ENCODE data around the gene TEX30. TPM values are rescaled to one million over a fixed set of nuclear protein-coding genes. Genes with fewer than 3 reads are reported as not detected.
"Not testable (repeated sequence)": the region's sequence is repeated elsewhere in the genome, so short reads cannot be mapped to it uniquely, and the experiment has no call there.

TEX30 gene
- total RNA-seq (ENCODE audit: insufficient read depth, low replicate concordance): 10.1 TPM

DNA sequence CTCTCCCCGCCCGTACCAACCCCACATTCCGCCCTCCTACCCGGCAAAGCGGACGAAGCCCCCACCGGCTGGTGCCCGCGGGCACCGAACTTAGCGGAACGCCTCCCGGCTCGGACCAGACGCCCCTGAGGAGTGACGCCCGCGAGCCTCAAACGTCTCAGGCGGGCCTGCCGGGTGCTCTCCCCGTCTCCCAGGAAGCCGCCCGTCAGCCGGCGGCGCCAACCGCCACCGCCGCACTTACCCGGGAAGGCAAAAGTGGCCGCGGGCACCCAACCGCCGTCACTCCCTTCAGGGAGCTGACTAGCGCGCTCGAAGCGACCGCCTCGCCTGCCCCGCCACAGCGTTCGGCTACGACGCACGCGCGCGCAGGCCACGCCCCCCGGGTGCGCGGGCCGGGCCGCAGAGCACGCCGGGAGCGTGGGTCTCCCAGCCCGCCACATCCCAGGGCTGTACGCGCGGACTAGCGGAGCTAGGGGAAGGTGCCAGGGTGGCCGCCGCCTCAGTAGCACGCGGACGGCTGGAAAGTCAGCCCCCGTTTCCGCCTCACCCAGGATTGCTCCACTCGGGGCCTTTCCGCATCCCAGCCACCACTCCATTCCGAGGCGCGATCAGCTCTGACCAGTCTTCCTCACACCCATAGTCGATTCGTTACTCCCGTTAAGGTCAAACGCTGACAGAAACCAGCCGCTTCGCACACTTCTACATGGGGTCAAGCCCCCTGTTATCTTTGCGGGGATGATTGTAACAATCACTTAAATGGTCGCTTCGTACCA lies at the start of gene TEX30:
Gene TEX30, minus strand, starts transcription at position 346 of the 773 bp plus-strand sequence. CDS start 3,760 bp downstream, outside the sequence.
- peak; percentile 89 for DNase-seq (ENCODE audit: low spot score)

DNA sequence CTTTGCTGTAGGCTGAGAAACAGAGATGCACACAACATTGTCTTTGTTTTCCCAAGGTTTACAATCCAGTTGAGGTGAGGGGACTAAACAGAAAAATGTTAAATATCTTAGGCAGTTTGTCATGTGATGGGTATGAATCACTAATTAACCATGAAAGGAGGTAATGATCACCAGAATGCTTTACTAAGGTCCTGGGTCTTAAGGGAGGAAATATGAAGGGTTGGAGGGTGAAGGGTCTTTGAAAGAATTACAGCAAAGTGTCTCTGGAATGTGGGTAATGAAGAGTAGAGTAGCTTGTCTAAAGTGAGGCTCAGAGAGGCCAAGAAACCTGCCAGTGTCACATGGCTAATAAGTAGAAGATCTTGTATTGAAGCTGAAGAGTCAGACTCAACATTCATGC lies 44.3 kb upstream of the TEX30 start:
- no peak for DNase-seq (ENCODE audit: low spot score)

GRCh38 chr13:102817241-102817640 lies 43.7 kb upstream of the TEX30 start:
- DNase-seq (ENCODE audit: low spot score): no peak

GRCh38 chr13:102816708-102817107 lies 43.1 kb upstream of the TEX30 start:
- no peak for DNase-seq (ENCODE audit: low spot score)

- DNase-seq (ENCODE audit: low spot score): no peak
These were observed 42.2 kb upstream of the TEX30 start for GRCh38 chr13:102815788-102816187.

GRCh38 chr13:102814793-102815192 lies 41.2 kb upstream of the TEX30 start:
- no peak for DNase-seq (ENCODE audit: low spot score)

GRCh38 chr13:102814025-102814607 lies 40.5 kb upstream of the TEX30 start:
- DNase-seq (ENCODE audit: low spot score): no peak

DNA sequence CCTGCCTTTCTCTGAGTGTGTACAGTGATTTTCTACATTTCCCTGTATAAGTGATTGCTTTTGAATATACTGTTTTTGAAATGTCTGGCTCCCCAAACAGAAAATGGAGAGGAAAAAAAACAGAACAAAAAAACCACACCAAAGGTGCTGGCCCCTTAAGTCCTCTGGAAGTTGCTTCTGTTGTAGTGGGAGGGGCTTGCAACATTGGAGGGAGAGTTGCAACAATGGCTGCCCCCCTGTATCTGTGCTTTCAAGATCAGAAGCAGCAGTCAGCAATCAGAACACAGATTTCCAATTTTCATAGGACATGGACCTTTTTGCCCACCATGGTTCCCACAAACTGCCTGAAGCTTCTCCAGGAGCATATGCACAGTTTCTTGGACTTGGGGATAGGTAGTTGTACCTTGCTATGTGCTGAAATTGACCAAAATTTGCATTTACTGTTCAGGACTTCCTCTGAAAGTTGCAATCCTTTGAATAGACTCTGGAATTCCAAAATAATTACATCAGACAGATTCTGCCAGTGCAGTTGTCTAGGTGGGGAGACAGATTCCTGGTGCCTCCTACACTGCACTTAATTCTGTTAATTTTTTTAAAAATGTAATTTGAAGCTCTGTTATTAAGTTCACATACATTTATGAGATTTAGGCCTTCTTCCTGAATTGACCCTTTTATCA lies 39.2 kb upstream of the TEX30 start:
- no peak for DNase-seq (ENCODE audit: low spot score)

DNA sequence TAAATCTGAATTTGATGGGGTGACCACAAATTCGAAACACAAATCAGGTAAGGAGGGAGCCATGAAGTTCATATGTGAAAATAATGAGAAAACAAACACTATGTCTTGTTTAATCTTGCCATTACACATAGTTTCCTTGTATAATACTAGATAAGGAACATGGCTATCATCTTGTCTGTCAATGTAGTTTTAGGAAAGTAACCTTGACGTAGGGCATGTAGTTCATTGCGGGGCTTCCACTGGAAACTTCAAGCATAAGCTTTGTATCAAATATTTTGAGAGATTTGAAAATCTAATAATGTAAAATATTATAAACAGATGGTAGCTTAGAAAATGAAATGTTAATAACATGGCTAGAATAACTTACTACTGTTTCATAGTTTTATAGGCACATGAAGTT lies 34.1 kb upstream of the TEX30 start:
- DNase-seq (ENCODE audit: low spot score): no peak

DNA sequence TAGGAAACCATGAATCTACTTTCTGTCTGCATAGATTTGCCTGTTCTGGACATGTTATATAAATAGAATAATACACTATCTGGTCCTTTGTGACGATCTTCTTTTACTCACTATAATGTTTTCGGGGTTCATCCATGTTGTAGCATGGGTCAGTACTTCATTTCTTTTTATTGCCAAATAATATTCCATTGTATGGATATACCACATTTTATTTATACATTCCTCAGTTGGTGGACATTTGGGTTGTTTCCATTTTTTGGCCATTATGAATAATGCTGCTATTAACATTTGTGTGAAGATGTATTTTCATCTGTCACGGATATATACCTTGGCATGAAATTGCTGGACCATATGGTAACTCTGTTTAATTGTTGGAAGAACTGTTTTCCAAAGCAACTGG lies 32.1 kb upstream of the TEX30 start:
- DNase-seq (ENCODE audit: low spot score): no peak

DNA sequence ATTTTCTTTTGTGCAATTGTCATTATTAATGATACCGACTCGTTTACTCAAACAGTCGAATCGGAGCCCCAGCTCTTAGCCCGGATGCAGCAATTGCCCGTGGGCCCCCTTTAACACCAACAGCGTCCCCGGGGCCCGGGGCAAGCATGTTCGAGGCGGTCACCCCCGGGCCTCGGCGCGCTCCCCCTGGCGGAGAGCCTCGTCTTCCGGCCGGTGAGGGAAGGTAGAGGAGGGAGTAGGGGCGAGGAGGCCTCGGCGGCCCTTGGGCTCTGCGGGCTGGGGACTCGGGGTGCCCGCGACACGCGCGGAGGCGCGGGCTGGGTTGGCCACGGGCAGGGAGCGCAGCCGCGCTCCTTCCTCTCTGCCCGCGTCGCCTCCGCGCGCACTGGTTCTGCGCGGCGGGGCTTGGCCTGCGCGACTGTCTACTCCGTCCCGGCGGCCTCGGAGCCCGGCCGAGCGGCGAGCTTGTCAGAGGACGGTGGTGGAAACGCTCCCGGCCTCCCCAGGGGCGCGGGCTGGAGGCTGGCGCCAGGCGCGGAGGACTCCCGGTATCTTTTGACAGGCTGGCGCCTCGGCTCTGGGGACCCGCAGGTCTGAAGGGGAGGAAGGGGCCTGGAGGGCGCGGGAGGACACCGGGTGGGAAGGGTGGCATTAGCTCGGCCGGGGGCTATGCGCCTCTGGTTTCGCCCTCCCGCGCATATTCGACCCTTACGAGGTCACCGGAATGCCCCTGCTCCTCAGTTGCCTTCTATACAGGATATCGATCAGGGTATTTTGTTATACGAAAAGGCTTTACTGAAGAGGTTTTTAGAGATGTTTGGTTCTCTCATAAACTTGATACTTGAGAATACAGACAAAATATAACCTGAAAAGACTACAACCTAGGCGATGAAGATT lies 26.8 kb upstream of the TEX30 start:
- DNase-seq (ENCODE audit: low spot score): peak; percentile 87

- DNase-seq (ENCODE audit: low spot score): peak; percentile 5
These were observed 26.0 kb upstream of the TEX30 start for GRCh38 chr13:102799426-102800144.

DNA sequence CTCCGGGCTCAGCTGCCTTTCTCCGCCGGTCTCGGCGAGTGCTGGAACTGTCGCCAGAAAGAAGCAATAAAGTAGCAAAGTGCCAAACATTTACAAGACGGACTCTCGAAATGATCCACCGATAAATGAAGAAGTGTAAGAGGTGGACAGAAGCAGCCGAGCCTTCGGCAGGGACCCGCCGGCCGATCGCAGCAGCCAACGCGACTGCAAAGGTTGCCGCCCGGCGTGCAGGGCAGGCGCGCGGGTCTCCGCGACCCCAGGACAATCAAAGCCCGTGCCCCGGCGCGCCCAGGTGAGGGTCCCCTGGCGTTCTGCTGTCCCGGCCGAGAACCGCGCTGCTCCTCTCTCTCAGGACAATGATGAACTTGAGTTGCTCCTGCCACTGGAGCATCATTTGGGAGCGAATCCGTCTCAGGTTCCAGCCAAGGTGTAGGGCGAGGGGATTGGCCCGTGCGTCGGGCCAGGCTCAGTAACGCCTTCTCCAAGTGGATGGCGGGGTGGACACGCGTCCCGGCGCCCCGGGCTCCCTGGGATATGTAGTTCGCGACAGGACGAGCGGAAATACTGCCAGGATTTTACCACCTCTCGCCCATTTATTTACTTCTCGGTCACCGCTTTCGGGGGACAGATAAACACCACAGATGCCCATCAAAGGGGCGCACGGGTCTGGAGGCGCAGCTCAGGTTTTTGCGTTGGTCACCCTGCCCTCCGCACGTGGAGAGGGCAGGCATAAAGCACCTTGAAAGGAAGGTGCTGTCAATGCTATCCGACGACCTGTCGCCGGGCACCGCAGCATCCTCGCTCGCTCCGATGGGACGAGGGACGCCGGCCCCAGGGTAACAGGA lies 25.2 kb upstream of the TEX30 start, which contains the start of the genes BIVM and POGLUT2:
Gene BIVM, plus strand, starts transcription at position 539 of the 845 bp plus-strand sequence. CDS start 8,149 bp downstream, outside the sequence.
Gene POGLUT2, minus strand, starts transcription at position 396 of the 845 bp plus-strand sequence. Its CDS starts 306 bp downstream, at position 90.
- peak; percentile 94 for DNase-seq (ENCODE audit: low spot score)

DNA sequence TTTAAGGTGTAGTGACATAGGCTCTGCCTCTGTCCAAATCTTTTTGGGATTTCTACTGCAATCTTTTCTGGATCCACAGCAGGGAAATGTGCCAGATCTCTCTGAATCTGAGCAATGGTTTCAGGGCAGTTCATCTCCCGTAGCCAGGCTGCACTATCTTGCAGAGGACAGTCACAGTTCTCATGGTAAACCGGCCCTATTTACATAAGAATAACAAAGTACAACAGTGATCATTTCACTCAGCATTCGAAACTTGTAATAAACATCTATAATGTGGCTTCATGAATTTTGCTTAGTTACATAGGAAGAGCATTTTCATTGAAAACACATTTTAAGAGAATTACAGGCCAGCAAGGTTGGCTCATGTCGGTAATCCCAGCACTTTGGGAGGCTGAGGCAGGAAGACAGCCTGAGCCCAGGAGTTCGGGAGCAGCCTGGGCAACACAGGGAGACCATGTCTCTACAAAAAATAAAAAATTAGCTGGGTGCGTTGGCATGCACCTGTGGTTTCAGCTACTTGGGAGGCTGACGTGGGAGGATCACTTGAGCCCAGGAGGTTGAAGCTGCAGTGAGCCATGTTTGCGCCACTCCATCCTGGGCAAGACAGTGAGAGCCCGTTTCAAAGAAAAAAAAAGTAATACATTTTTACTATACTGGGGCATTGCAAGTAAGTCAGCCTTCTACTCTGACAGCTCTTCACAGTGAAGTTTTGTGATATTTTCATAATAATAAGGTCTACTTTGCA lies 20.2 kb upstream of the TEX30 start:
- DNase-seq (ENCODE audit: low spot score): no peak

DNA sequence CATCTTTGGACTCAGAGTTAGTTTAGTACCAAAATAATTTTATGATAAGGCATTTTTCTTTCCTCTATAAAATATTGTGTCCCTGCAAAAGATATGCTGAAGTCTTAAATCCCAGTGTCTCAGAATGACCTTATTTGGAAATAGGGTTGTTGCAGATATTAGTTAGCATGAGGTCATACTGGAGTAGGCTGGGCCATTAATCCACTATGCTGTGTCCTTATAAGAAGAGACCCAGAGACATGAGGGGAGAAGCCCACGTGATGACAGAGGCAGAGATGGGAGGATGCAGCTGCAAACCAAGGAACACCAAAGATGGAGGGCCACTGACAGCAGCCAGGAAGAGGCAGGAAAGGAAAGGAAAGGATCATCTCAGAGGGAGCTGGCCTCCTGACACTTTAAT lies 18.8 kb upstream of the TEX30 start:
- DNase-seq (ENCODE audit: low spot score): no peak

GRCh38 chr13:102788683-102789082 lies 15.1 kb upstream of the TEX30 start:
- no peak for DNase-seq (ENCODE audit: low spot score)

DNA sequence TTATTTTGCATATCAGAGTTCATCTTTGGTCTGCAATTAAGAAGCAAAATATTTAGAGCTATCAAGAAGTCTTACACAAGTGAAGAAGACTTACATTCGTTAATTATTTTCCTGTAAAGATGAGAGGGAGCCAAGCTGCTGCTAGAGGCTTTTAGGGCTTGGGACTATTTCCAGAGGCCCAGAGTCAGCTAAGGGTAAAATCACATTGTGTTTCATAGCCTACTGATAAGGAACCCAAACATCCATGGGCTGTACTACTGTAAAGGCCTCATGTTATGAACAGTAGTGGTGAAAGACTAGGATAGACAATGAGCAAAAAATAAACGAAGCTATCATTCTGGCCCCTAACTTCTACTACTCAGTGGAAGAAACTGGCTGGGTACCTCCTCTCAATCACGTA lies 10.9 kb upstream of the TEX30 start:
- no peak for DNase-seq (ENCODE audit: low spot score)

GRCh38 chr13:102781591-102781990 lies 8.0 kb upstream of the TEX30 start:
- no peak for DNase-seq (ENCODE audit: low spot score)

- DNase-seq (ENCODE audit: low spot score): not testable (repeated sequence)
These were observed 7.1 kb upstream of the TEX30 start for GRCh38 chr13:102780656-102781055.
